ENCODE data around the gene AP3D1. TPM values are rescaled to one million over a fixed set of nuclear protein-coding genes. Genes with fewer than 3 reads are reported as not detected.

The AP3D1 gene
- total RNA-seq, 1 donor from 2014 or later, result 98.8 TPM

- peaks cover 46 to 55% of the 10 kb centered on the region in 2 donors for H3K36me3 ChIP-seq
- intact Hi-C loops (cut with DNase I), result no loop called here
Measured at GRCh38 chr19:2197270-2197669, 45.9 kb upstream of the AP3D1 start.

GRCh38 chr19:2195914-2196313 is 44.5 kb upstream of the AP3D1 start:
- no peaks in the 10 kb centered on the region for H3K27me3 ChIP-seq
- no peaks in the 10 kb centered on the region for H3K9me3 ChIP-seq
- TF ChIP-seq CTCF (IDR thresholded peaks at IDR 0.05), result no peak
- intact Hi-C loops (cut with DNase I), result no loop called here
- no peak overlapping the region for H3K27ac ChIP-seq
- H3K36me3 ChIP-seq, result peaks cover 59 to 60% of the 10 kb centered on the region in 2 donors
- no peak overlapping the region for H3K4me3 ChIP-seq
- H3K4me1 ChIP-seq, result no peaks in the 10 kb centered on the region
- DNase-seq (ENCODE audit: low spot score in 2 of 2), result no peak

More at GRCh38 chr19:2197270-2197669, 45.9 kb upstream of the AP3D1 start:
- no peak overlapping the region for H3K4me3 ChIP-seq
- TF ChIP-seq CTCF (IDR thresholded peaks at IDR 0.05), result no peak
- H3K9me3 ChIP-seq, result no peaks in the 10 kb centered on the region
- no peak overlapping the region for H3K27ac ChIP-seq
- DNase-seq (ENCODE audit: low spot score in 2 of 2), result no peak
- H3K4me1 ChIP-seq, result no peaks in the 10 kb centered on the region
- no peaks in the 10 kb centered on the region for H3K27me3 ChIP-seq

- no peaks in the 10 kb centered on the region for H3K4me1 ChIP-seq
- no peak for TF ChIP-seq CTCF (IDR thresholded peaks at IDR 0.05)
- no peak overlapping the region for H3K4me3 ChIP-seq
- no peak overlapping the region for H3K27ac ChIP-seq
- intact Hi-C loops (cut with DNase I), result no loop called here
- no peaks in the 10 kb centered on the region for H3K27me3 ChIP-seq
- no peak for DNase-seq (ENCODE audit: low spot score in 2 of 2)
- no peaks in the 10 kb centered on the region for H3K9me3 ChIP-seq
- H3K36me3 ChIP-seq, result peaks cover 59% of the 10 kb centered on the region in 2 donors
Measured at GRCh38 chr19:2195361-2195760, 44.0 kb upstream of the AP3D1 start.

- TF ChIP-seq CTCF (IDR thresholded peaks at IDR 0.05), result no peak
- intact Hi-C loops (cut with DNase I), result no loop called here
- Histone ChIP-seq H3K4me3 (no peak overlapping the region), H3K27me3 (no peaks in the 10 kb centered on the region), H3K9me3 (no peaks in the 10 kb centered on the region), H3K27ac (no peak overlapping the region), H3K36me3 (peaks cover 51 to 54% of the 10 kb centered on the region in 2 donors), H3K4me1 (no peaks in the 10 kb centered on the region)
- DNase-seq (ENCODE audit: low spot score in 2 of 2), result no peak
Measured at GRCh38 chr19:2194513-2195078, 43.2 kb upstream of the AP3D1 start.

GRCh38 chr19:2193807-2194206 is 42.4 kb upstream of the AP3D1 start:
- Histone ChIP-seq H3K9me3 (no peaks in the 10 kb centered on the region), H3K4me1 (peaks cover 0 to under 1% of the 10 kb centered on the region in 2 donors), H3K36me3 (peaks cover 51 to 55% of the 10 kb centered on the region in 2 donors), H3K27me3 (no peaks in the 10 kb centered on the region), H3K4me3 (no peak overlapping the region), H3K27ac (no peak overlapping the region)
- TF ChIP-seq CTCF (IDR thresholded peaks at IDR 0.05), result no peak
- DNase-seq (ENCODE audit: low spot score in 2 of 2), result no peak
- intact Hi-C loops (cut with DNase I), result no loop called here

GRCh38 chr19:2192862-2193261 is 41.5 kb upstream of the AP3D1 start:
- intact Hi-C loops (cut with DNase I), result no loop called here
- Histone ChIP-seq H3K4me1 (peaks cover 0 to 8% of the 10 kb centered on the region in 2 donors), H3K27me3 (no peaks in the 10 kb centered on the region), H3K36me3 (peaks cover 51 to 55% of the 10 kb centered on the region in 2 donors), H3K27ac (no peak overlapping the region), H3K4me3 (no peak overlapping the region), H3K9me3 (no peaks in the 10 kb centered on the region)
- DNase-seq (ENCODE audit: low spot score in 2 of 2), result no peak
- no peak for TF ChIP-seq CTCF (IDR thresholded peaks at IDR 0.05)

All from ascending aorta (tissue), 2 donors.